HG03159 (cell line): Measurements from ENCODE around the gene TRMT2A.

ENCODE experiments used
- ATAC-seq: cut with Tn5 transposase; IDR thresholded peaks from one replicate; pipeline ENCODE4 v1.9.1; 2021; ENCODE audit warnings: mild to moderate bottlenecking, moderate library complexity; ENCODE audit not compliant: unreplicated experiment

The TRMT2A gene

DNA sequence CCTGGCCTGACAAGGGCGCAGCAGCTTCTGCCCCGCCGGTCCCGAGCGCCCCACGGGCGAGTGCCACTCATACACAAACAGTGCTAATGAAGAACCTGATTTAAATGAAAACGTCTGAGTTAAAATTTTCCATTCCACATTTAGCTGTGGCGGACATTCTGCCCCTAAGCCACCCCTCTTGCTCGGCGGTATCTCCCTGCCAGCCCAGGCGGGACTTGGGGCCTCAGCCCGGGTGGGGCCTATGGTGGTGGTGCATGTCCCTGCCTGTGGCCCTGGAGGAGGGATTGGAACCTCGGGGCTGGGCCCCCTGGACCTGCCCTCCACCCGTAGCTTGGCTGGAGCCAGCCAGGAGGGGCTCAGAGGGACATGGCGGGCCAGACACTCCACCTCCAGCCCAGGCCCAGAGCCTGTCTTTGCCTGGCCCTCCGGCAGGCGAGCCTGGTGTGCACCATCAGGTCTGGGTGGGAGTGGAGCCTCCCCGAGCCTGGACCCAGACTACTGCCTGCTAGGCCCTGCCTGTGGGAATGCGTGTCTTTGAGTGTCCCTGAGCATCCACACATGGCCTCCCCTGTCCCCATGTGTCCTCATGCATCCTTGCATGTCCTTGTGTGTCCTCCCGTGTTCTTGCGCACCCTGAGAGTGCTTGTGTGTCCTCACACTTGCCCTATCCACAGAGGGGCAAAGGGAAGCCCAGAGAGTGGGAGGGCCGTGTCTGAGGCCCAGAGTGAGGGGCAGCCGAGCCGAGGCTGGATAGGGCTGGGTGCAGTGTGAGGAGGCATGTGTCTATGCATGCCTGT lies 19.0 kb upstream of the TRMT2A start:
- ATAC-seq: no peak

DNA sequence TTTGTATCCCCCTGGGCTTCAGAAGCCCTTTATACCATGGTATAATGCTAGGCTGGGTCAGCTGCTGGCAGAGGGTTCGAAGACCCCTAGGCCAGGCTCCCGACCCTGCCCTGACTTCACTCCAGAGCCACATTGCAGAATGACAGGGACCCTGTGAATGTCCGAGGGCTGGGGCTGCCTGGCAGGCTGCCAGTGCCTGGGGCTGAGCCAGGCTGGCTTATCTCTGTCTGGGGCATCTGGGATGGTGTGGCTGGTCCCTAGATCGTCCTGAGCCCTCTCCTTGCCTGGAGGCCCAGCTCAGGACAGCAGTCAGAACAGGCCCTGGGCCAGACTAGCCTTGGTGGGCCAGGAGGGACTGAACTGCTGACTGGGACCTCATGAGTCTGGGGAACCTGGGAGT lies 18.2 kb upstream of the TRMT2A start:
- ATAC-seq: no peak

DNA sequence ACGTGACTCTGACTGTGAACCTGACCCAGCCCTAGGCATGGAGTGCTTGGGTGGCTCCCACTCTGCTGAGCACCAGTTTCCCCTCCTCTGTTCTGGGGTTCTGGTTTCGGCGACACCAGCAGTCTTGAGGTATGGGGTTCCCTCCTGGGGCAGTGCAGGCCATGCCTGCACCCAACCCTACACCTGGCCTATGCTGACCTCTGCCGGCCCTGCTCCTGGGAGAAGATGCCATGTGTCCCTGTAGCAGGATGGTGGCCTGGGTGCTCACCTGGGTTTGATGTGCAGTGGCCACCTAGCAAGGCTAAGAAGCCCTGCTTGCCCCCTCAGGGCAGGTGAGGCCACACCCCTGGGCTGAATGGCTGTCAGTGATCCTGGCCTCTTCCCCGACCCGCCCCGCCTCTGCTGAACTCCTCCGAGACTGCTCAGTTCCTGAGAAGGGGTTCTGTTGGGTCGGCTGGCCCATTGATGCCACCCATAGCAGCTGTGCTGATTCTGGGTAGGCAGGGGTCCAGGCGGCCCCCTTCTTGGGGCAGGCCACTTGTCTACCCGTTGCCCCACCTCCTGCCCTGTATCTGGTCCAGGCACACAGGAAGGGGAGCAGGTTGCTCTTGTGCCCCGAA lies 17.0 kb upstream of the TRMT2A start:
- no peak for ATAC-seq

DNA sequence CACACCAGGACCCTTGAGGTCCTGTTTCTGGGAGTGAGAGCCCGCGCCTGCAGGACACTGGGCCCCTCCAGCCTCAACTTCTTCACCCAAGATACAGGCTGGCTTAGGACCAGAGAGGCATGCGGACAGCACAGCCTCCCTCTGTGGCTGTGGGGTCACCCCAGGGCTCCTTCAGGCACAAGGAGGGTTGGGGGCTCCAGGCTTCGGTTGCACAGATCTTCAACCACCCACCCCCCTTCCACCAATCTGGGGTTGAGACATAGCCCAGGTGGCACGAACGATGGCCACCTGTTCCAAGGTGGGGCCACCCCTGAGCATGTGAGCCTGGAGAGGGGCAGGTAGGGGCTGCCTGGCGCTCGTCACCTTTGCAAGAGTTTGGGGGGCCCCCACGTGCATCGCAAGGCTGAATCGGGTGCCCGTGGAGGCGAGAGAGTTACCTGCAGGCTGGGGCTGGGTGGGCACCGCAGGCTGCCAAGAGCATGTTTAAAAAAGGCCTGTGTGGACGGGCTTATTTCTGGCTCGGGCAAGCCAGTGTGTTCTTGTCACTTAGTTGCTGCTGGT lies 15.7 kb upstream of the TRMT2A start:
- ATAC-seq: no peak

DNA sequence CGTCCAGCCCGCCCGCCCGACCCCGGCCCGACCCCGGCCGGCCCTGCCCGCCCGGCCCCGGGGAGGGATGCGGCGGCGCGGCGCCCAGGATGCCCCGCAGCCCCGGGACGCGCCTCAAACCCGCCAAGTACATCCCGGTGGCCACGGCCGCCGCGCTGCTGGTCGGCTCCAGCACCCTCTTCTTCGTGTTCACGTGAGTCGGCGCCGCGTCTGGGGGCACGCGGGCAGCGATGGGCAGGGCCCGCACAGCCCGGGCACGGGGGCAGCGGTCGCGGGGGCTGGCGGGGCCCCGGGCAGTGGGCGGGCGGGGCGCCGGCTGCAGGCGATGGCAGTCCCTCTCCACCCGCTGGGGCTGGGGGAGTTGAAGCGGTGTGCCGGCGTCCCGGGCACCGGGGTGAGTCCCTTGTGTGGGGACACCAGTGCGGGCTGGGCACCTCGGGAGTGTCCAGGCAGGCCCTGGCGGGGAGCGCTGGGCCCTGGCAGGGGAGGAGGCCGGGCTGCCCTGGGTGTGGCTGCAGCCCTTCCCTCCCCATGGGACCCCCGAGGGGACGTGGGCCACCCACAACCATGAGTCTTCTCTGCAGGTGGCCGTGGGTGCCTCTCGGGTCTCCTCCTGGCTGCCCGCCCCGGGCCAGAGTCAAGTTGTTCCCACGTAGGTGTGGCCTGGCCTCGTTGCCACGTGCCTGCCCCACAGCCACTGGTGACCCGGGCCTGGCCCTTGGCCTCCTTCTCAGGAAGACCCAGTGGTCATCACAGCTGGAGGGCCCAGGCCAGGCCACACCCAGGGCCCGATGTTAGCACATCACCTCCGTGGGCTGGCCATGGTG lies 15.0 kb upstream of the TRMT2A start:
- ATAC-seq: no peak

DNA sequence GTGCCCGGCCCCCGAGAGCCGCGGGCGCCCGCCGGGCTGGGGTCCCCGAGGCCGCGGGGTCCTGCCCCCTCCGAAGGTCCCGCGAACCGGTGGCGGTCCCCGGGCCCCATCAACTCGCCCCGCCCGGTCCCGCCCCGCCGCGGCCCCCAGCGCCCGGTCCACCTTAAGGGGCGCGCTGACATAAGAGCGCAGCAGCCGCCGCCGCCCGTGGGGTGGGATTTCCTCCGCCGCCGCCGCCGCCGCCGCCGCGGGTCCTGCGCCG lies 14.5 kb upstream of the TRMT2A start, which contains the start of gene ZDHHC8:
ZDHHC8 (plus strand) TSS at position 208 of the 262 bp plus-strand sequence. CDS start 144 bp downstream, outside the sequence.
- ATAC-seq: no peak

DNA sequence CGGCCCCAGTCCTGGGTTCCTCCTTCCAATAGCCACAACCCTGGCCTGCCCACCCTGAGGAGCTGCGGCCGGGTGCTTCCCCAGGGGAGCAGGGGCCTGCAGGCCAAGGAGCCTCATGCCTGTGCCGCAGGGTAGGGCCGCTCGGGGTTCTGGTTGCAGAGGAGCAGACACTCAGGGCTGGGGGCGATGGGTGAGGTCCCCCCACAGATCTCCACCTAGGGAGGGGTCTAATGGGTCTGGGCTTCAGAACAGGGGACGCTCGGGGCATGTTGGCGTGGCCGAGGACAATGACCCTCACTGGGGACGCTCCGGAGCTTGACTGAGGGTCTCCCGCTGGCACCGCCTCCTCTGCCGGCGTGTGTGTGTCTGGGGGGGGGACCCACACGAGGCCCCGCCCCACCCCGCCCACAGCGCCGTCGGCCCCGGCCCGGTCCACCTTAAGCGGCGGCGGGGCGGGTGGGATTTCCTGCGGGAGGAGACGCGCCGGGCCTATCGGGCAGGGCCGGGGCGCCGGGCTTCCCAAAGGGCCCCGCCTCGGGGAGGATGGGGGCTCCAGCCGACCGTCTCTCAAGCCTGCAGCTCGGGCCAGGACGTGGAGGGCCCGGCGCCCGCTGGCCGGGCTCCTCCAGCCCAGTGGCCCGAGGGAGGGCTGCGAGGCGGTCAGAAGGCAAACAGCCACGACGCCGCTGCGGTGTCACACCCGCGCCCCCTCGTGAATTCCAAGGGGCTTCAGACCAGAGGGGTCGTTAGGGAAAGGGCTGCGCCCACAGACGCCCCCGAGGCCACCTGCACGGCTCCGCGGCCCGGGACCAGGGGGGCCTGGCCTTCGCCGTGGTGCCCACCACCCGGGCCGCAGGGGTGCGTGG lies 13.9 kb upstream of the TRMT2A start:
- ATAC-seq: peak; percentile 43

DNA sequence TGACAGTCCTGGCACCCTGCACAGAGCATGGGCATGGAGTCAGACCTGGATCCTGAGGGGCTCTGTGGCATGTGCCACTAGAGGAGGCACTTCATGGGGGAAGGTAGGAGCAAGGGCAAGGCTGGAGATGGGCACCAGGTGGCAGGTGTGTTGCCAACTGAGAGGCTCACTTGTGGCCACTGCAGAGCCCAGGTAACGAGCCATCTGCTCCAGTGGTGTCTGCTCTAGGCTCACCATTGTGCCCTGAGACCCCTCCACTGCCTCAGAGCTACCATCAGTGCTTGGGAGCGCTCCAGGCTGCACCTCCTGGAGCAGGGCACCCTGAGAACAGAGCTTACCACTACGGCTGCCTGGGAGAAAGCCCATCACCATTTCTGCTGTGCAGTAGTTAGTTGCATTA lies 13.3 kb upstream of the TRMT2A start:
- ATAC-seq: no peak

DNA sequence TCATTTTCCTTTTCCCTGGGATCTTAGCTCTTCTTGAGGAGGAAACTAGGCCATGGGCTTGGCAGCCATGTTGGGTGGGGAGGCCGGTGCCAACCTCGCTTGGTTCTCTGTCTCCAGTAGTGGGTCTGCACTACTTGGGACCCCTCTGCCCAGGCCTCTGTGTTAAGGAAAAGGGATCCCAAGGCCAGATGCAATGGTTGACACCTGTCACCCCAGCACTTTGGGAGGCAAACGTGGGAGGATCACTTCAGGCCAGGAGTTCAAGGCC lies 12.7 kb upstream of the TRMT2A start:
- ATAC-seq: no peak

DNA sequence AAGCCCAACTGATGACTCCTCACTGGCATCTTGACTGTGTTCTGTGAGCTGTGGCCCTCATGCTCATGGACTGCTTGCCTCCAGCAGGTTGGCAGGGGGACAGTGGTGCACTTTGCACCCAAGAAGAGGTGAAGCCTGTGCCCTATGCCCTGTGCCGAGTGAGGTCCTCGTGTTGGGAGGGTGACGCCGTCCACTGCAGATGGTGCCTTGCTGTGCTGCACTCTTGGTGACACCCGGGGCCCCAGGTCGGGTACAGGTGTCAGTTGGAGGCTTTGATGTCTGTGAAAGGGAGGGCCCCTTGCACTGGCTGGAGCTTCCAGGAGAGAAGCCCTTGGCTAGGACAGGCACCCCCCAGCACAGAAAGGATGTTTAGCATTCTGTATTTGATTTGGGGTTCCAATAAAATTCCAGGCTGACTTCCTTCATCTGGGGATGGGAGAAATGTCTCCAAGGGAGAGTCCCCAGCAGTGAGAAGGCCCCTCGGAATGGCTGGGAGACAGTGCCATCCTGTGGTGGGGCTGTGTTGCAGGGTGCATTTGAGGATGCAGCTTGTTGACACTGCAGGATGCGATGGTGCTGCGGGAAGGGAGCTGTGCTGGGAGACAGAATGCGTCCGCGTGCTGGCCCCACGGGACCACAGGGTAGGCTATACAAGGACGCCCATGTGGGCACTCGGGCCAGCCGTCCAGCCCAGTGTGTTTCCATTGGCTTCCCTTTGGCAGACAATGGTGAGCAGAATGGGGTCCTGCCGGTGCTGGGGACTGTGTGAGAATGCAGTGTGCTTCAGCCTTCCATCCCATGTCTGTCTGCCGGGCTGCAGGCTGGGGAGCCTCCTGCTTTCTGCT lies 12.1 kb upstream of the TRMT2A start:
- ATAC-seq: no peak

DNA sequence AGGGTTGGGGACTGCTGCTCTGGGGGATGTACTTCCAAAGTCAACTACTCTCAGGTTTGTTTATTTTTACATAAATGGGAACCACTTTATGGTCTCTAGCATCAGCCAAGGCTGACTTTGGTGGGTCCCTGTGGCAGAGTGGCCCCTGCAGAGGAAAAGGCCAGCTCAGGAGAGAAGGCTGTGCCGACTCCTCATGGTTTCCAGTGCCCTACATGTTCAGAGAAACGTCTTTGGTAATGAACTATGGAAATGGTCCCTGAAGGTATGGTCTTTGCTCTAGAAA lies 11.5 kb upstream of the TRMT2A start:
- ATAC-seq: no peak

DNA sequence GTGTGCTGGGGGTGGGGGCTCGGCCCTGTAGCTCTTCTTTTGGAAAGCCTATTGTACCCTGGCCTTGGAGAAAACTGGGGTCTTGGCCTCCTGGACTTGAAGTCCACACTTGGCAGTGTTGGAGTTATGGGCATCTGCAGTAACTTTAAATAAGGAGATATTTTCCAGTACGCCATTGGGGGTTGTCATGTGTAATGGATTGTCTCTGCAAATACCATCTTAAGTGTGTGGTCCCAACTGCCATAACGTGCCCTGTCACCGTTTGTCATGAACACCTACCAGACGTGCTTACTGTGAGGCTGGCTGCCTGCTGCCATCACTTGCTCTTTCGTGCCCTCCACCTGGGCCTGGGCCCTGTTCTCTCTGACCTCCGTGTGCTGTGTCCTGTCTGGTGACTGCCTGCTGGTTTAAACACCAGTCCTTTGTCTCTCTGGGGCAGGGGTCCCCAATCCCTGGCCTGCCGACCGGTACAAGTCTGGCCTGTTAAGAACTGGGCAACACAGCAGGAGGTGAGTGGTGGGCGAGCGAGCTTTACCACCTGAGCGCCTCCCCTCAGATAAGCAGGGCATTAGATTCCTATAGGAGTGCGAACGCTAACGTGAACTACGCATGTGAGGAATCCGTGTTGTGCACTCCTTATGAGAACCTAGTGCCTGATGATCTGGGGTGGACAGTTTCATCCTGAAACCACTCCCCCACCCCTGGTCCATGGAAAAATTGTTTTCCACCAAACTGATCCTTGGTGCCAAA lies 11.0 kb upstream of the TRMT2A start:
- ATAC-seq: no peak

DNA sequence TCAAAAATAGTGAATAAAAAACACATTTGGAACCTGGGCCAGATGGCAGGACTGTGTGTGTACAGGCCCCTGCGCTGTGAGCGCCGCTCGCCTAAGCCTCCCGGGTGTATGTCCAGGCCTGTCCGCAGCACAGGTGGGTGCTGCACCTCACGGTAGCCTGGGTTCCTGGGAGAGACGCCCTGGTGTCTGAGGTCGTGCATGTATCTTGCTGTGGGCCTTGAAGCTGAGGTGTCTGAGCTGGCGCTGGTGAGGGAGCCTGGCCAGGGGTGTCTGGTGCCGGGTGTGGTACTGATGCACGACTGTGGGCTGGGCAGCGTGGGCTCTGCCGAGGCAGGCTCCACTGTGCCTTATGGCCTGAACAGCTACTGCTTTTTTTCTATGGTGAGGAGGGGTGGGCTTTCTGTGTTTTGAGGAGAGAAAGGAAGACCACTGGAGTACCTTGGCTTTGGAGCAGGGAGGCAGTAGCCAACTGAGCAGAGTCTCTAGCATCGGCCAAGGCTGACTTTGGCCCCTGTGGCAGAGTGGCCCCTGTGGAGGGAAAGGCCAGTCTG lies 10.4 kb upstream of the TRMT2A start:
- ATAC-seq: no peak

DNA sequence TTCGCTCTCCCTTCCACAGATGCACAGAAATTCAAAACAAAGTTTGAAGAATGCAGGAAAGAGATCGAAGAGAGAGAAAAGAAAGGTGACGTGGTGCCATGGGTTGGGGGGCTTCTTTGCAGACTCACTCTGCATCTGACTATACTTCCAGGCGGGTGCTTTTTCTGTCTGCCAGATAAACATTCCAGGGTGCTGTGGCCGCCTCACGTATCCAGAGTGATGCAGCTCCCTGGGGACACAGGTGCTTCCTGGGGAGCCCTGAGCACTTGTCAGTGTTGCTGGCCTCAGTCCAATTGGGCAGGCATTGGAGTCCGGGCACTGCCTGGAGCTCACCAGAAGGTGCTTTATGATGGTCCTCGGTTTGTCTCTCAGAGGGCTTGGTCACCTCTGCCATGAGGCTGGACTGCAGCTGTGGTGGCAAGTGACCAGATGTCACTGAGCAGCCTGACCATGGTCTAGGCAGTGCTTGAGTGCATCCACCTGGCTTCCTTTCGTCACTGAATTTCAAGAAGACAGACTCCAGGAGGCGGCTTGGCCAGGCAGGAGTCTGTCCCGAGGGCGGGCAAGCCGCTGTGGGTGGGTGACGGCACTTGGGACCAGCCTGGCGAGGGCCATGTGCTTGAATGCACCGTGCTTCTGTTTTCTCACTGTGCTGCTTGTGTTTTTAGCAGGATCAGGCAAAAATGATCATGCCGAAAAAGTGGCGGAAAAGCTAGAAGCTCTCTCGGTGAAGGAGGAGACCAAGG lies 9.4 kb upstream of the TRMT2A start:
- no peak for ATAC-seq

DNA sequence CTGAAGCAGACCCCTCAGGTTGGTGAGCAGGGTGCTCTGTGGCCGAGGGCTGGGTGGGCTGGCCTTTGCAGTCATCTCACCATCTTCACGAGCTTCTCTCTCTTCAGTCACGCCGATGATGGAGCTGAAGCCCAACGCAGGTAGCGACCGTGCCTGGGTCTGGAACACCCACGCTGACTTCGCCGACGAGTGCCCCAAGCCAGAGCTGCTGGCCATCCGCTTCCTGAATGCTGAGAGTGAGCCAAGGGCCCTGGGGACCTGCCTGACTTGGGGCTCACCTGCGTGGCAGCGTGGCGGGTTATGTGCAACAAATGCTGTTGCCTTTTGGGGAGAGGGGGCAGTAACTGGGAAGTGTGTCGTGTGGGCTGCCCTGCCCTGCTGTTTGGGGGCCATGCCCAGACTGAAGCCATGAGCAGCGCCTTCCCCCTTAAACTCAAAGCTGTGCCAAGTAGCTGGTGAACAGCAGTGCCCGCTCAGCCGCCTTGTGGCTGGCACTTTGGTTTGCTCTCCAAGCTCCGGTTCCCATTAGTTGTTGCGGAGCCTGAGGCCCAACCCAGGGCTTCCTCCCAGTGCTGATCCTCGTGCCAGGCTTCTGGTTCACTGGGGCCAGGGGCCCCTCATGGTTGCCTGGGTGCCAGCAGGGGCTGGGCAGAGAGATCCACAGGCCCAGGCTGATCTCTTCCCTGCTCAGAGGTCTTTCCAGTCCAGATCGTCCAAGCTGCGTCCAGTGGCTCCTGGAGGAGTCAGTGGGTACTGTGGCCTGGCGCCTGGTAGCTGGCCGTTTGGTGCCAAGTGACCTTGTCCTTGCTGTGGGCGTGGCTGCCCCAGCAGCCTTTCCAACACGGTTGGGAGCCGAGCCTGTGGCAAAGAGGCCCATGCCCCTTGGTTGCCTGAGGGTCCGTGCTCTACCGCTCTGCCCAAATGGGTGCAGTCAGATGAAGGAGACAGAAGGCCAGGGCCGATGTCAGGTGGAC lies 8.5 kb upstream of the TRMT2A start:
- ATAC-seq: no peak

DNA sequence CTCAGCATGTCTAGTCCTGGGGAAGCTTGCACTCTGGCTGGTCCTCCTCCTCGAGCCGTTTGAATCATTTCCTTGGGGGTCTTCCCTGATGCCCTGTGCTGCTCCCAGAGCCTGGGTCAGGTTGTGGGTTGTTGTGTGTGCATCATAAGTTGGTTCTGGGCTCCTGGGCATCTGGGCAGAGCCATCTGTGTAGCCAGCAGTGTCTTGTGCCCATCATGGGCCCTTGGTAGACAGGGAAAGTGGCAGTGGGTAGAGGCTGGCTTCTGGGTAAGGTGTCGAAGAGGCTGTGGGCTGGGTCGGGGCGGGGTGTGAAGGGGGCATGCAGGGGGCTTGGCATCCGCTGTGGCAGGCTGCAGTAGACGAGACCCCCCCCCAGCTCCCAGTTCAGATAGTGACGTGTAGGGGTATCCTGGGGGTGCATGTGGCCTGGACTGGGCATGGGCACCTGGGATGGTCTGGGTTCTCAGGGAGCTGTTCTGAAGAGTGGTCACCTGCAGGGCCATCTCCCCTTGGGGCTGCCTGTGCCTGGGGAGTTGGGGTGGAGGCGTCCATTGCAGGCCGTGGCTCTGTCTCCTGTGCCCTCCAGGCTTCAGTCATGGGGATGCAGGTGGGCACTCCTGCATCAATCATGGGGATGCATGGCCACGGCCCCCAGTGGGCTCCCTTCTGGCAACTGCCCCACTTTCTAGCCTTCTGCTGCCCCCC lies 7.2 kb upstream of the TRMT2A start:
- no peak for ATAC-seq
